Upper lobe of left lung (tissue), 4 donors: ENCODE data around the gene ARHGAP15.

Experiments used
- EP300 ChIP-seq, 4 donors: sonication (generic); formaldehyde crosslinking; IDR thresholded peaks; one replicate each; pipeline ENCODE4 v1.5.1; 2017; ENCODE audit warnings: antibody characterized with exemption in 4 of 4, control low read depth in 2 of 4
- POLR2A ChIP-seq, 4 donors: fragments of 450-650 bp; IDR thresholded peaks; one replicate each; pipeline ENCODE4 v1.5.1; 2016 to 2017; ENCODE audit warnings: antibody characterized with exemption in 4 of 4, mild to moderate bottlenecking in 2 of 4
- POLR2AphosphoS5 ChIP-seq, 2 donors: sonication (generic); formaldehyde crosslinking; IDR thresholded peaks; one replicate each; pipeline ENCODE4 v1.5.1; 2017; ENCODE audit warnings: antibody characterized with exemption in 2 of 2
- TF ChIP-seq, protein P1 (sequence below), 6 experiments: fragments of 450-650 bp in 4 of 6; fragments of 200-600 bp in 2 of 6; sonication (generic) in 2 of 6; IDR thresholded peaks; one replicate each; pipeline ENCODE4 v1.5.1; 2016 to 2019; ENCODE audit warnings: antibody characterized with exemption in 6 of 6

DNA sequence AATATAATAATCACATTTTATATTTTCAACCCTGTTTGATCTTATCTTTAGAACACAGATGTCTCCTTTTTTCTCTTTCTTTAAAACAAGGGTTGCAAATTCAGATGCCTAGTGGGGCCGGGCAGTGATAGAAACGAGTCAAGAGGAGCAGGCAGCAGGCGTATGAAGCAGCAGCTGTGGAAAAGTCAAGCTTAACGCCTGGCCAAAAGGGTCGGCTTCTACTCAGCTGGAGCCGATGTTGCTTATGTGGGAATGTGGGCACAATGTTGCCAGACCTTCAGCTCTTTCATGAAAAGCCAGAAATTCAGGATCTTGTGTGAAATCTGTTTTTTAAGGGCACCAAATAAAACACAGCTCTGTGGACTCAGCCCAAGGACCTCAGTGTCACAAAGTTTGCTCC, 642.7 kb downstream of the ARHGAP15 start:
- TF ChIP-seq, protein P1, sequence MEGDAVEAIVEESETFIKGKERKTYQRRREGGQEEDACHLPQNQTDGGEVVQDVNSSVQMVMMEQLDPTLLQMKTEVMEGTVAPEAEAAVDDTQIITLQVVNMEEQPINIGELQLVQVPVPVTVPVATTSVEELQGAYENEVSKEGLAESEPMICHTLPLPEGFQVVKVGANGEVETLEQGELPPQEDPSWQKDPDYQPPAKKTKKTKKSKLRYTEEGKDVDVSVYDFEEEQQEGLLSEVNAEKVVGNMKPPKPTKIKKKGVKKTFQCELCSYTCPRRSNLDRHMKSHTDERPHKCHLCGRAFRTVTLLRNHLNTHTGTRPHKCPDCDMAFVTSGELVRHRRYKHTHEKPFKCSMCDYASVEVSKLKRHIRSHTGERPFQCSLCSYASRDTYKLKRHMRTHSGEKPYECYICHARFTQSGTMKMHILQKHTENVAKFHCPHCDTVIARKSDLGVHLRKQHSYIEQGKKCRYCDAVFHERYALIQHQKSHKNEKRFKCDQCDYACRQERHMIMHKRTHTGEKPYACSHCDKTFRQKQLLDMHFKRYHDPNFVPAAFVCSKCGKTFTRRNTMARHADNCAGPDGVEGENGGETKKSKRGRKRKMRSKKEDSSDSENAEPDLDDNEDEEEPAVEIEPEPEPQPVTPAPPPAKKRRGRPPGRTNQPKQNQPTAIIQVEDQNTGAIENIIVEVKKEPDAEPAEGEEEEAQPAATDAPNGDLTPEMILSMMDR (IDR thresholded peaks at IDR 0.05): no peak
- TF ChIP-seq POLR2A (IDR thresholded peaks at IDR 0.05) (no peak), EP300 (IDR thresholded peaks at IDR 0.05) (no peak), POLR2AphosphoS5 (IDR thresholded peaks at IDR 0.05) (no peak)
